Panc1 (cell line): ENCODE measurements around the gene P2RY6.

Experiments
- CTCF ChIP-seq: fragments of 450-650 bp; IDR thresholded peaks from 2 replicates; pipeline ENCODE4 v1.5.1; 2017; ENCODE audit warnings: mild to moderate bottlenecking
- POLR2AphosphoS5 ChIP-seq: IDR thresholded peaks from 2 replicates; pipeline ENCODE4 v1.6.1; 2012; ENCODE audit warnings: mild to moderate bottlenecking, low read depth, low read length, moderate library complexity
- SIN3A ChIP-seq: IDR thresholded peaks from 2 replicates; pipeline ENCODE4 v1.6.1; 2012; ENCODE audit warnings: low read depth, mild to moderate bottlenecking, low read length, moderate library complexity, borderline replicate concordance; ENCODE audit not compliant: insufficient read depth

- TF ChIP-seq CTCF (no peak), POLR2AphosphoS5 (no peak), SIN3A (no peak)
These were observed 68.0 kb downstream of the P2RY6 start for GRCh38 chr11:73340164-73340563.
